Measurements from ENCODE around the gene UNK. TPM values are rescaled to one million over a fixed set of nuclear protein-coding genes. Genes with fewer than 3 reads are reported as not detected.

Gene UNK
- total and polyA plus RNA-seq, 8 donors, result 19.8 to 54.6 (median 49.0) TPM

GRCh38 chr17:75825748-75826370, 41.3 kb downstream of the UNK start:
- peak overlapping the region in 1 of 2 donors; percentile 49 for H3K27ac ChIP-seq
- H3K36me3 ChIP-seq, result peaks cover 0 to 98% of the 10 kb centered on the region in 2 donors
- no peak overlapping the region for H3K4me3 ChIP-seq
- no peaks in the 10 kb centered on the region for H3K9me3 ChIP-seq
- ATAC-seq (no peak), DNase-seq (no peak)
- intact Hi-C loops (cut with DNase I), result no loop called here
- no peaks in the 10 kb centered on the region for H3K27me3 ChIP-seq
- peaks cover 7% of the 10 kb centered on the region in 2 donors for H3K4me1 ChIP-seq
- TF ChIP-seq CTCF (IDR thresholded peaks at IDR 0.05), result no peak

DNA sequence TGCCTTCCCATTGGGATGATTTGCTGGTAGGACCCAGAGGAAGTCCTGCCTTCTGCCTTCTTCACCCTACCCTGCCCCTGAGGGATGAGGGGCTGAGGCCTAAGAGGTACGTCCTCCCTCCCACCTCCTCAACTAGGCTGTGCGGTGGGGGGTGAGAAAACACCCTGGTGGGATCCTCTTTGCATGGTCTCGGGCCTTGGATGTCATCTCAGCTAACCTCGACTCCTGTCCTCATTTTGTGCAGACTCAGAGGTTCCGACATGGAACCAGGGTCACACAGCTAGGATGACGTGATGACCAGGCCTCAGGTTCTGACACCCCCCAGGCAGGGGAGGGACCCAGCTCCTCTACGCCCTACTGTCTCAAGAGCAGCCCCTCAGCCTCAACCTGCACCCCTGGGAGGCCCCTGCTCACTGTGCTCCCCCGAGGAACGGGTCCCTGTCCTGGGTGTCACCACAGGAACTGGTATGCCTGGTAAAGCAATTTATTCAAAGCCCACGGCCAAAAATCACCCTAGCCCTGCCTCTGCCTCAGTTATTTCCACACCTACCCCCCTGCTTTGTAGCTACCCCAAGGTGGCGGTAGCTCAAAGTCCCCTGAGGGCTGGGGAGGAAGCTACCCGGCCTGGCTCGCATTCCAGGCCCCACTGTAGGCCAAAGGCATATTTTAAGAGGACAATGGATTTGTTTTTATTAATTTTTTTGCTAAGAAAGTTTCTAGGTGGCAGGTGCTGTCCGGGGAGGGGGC, 42.1 kb downstream of the UNK start:
- Histone ChIP-seq H3K27ac (peak overlapping the region; percentile 39 to 65), H3K36me3 (peaks cover 0 to 98% of the 10 kb centered on the region in 2 donors)

GRCh38 chr17:75827308-75828075, 42.9 kb downstream of the UNK start:
- peak overlapping the region in 1 of 2 donors; percentile 7 for H3K4me3 ChIP-seq
- no peaks in the 10 kb centered on the region for H3K9me3 ChIP-seq
- intact Hi-C loops (cut with DNase I), result no loop called here
- peak overlapping the region; percentile 39 to 65 for H3K27ac ChIP-seq
- peak; percentile 44 to 67 for TF ChIP-seq CTCF (IDR thresholded peaks at IDR 0.05)
- H3K27me3 ChIP-seq, result no peaks in the 10 kb centered on the region
- ATAC-seq (peak; percentile 63), DNase-seq (peak in 2 of 4 donors; percentile 67 to 78)
- peaks cover 0 to 92% of the 10 kb centered on the region in 2 donors for H3K36me3 ChIP-seq
- peaks cover 7 to 15% of the 10 kb centered on the region in 2 donors for H3K4me1 ChIP-seq

More for the DNA sequence above, 42.1 kb downstream of the UNK start:
- Histone ChIP-seq H3K4me3 (no peak overlapping the region), H3K9me3 (no peaks in the 10 kb centered on the region), H3K27me3 (no peaks in the 10 kb centered on the region), H3K4me1 (peaks cover 7 to 8% of the 10 kb centered on the region in 2 donors)
- no peak for TF ChIP-seq CTCF (IDR thresholded peaks at IDR 0.05)
- ATAC-seq, result no peak
- DNase-seq, result no peak
- intact Hi-C loops (cut with DNase I), result no loop called here

DNA sequence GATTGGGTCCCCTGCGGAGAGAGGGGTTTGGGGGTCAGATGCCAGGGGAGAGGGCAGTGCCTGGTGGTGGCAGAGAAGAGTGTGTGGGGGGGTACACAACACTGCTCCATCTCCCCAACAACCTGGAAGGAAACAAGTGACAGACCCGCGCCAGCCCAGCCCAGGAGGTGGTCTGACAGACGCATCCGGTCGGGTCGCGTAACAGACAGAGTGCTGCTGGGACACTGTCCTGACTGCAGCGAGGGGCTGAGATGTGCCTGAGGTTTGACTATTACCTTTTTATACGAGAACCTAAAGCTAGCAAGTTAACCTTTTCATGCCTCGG, 43.4 kb downstream of the UNK start:
- no peak for ATAC-seq
- no peaks in the 10 kb centered on the region for H3K9me3 ChIP-seq
- DNase-seq, result peak in 1 of 4 donors; percentile 74
- H3K27me3 ChIP-seq, result no peaks in the 10 kb centered on the region
- peaks cover 0 to 91% of the 10 kb centered on the region in 2 donors for H3K36me3 ChIP-seq
- intact Hi-C loops (cut with DNase I), result no loop called here
- peaks cover 8 to 21% of the 10 kb centered on the region in 2 donors for H3K4me1 ChIP-seq
- H3K27ac ChIP-seq, result peak overlapping the region in 1 of 2 donors; percentile 65
- no peak for TF ChIP-seq CTCF (IDR thresholded peaks at IDR 0.05)
- peak overlapping the region in 1 of 2 donors; percentile 7 for H3K4me3 ChIP-seq

DNA sequence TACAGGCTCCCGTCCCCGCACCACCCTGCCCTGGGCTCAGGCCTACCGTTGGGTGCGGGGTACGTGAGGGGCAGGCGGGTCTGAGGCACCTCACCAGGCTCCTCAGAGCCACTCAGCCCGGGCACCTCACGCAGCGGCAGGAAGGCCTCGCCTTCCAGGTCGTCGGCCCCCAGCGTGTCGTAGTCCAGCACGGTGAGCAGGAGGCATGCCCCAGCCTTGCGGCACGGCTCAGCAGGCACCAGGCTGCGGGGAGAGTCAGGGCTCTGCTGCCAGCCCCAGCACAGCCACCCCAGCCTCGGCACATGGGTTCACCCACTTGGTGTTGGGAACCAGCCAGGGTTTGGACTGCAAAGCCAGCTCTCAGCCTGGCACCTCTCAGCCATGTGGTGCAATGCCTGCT, 44.1 kb downstream of the UNK start:
- Histone ChIP-seq H3K4me1 (peaks cover 13 to 28% of the 10 kb centered on the region in 2 donors), H3K27me3 (no peaks in the 10 kb centered on the region), H3K4me3 (no peak overlapping the region), H3K36me3 (peaks cover 0 to 90% of the 10 kb centered on the region in 2 donors), H3K27ac (no peak overlapping the region), H3K9me3 (no peaks in the 10 kb centered on the region)
- DNase-seq, result peak in 1 of 4 donors; percentile 79
- TF ChIP-seq CTCF (IDR thresholded peaks at IDR 0.05), result no peak
- no peak for ATAC-seq
- intact Hi-C loops (cut with DNase I), result no loop called here

All from left lung (tissue), 10 donors.